ENCODE measurements around the gene TP53TG3D.
"Not testable (repeated sequence)": the region's sequence is repeated elsewhere in the genome, so short reads cannot be mapped to it uniquely, and the experiment has no call there.

Gene TP53TG3D, protein sequence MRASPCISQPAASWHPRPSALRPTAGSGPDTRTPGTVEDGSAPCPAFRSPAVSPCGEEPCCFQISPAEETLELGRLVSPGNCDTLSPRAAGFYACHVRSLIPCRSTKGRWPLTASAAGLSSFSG

DNA sequence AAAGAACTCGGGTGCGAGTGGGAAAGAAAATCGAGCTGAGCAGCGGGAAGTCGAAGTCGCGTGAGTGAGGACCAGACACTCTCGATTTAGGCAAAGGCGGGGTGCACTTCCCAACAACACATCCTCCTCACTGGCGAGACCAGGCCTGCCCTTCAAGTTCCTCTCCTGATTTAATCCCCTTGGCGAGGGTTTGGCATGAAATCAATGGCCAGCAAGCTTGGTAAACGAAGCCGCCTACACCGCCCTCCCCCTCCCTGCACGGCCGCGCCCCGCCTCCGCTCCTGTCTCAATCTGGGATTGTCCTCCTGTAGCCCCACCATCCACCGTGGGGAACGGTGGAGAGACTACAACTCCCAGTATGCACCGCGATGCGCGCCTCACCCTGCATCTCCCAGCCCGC, at the start of gene TP53TG3D:
TSS of gene TP53TG3D (plus strand) at position 301 of the 400 bp plus-strand sequence. CDS start at position 369, 68 bp downstream.
- DNase-seq (ENCODE audit: low spot score) = not testable (repeated sequence)

DNA sequence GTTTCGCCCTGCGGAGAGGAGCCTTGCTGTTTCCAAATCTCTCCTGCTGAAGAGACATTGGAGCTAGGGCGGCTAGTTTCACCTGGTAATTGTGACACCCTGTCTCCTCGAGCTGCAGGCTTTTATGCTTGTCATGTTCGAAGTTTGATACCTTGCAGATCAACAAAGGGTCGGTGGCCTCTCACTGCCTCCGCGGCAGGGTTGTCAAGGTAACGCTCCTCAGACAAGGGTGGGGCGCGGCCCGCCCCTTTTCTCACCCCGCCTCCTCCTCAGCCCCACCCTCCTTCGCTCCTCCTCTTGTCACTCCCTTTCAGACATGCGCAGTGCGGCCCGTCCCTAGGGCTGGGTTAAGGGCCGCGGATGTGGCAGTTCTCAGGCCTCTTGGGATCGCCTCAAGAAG, 421 bp downstream of the TP53TG3D start:
- DNase-seq (ENCODE audit: low spot score) = not testable (repeated sequence)

DNA sequence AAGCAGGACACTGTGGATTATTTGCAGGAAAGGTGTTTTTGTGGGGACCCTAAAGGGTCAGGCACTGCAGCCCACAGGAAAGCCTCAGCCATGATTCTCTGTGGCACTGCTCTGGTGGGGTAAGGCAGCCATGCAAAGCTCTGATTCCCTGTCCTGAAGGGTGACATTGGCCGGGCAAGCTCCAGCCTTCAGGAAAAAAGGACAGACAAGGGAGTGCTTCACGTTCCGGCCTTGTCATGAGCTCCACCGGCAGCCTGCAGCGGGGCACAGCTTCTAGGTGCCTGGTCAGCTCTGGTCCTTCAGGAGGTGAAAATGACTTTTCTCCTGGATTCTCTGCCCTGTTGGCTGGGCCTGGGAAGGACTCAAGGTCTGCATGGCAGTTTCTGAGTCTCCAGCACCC, 8.4 kb downstream of the TP53TG3D start:
- not testable (repeated sequence) for DNase-seq (ENCODE audit: low spot score)

DNA sequence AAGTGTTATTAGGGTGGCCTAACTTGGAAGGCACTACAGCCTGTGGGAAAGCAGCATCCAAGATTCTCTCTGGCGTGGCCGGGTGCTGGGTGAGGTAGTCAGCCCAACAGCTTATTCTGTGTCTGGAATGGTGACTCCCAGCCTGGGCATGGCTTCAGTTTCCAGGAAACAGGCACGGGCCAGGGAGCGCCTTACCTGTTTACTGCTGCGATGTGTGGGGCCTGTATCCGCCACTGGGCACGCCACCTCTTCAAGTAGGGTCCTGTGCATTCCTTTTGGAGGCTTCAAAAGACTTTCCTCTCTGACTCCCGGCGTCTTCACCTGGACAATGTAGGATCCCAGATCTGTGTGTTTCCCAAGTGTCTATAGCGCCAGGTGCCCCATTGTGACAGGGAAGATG, 10.5 kb downstream of the TP53TG3D start:
- not testable (repeated sequence) for DNase-seq (ENCODE audit: low spot score)

DNA sequence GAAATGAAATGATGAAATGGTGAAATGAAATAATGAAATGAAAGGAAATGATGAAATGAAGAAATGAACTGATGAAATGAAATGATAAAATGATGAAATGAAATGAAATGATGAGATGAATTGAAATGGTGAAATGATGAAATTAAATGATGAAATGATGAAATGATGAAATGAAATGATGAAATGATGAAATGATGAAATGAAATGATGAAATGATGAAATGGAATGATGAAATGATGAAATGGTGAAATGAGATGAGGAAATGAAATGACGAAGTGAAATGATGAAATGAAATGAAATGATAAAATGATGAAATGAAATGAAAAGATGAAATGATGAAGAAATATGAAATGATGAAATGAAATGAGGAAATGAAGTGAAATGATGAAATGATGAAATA, 28.8 kb downstream of the TP53TG3D start:
- DNase-seq (ENCODE audit: low spot score) = not testable (repeated sequence)

DNA sequence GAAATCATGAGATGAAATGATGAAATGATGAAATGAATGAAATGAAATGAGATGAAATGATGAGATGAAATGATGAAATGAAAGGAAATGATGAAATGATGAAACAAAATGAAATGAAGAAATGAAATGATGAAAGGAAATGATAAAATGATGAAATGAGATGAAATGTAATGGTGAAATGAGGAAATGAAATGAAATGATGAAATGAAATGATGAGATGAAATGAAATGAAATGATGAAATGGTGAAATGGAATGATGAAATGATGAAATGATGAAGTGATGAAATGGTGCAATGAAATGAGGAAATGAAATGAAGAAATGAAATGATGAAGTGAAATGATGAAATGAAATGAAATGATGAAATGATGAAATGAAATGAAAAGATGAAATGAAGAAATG, 29.9 kb downstream of the TP53TG3D start:
- DNase-seq (ENCODE audit: low spot score) = not testable (repeated sequence)

DNA sequence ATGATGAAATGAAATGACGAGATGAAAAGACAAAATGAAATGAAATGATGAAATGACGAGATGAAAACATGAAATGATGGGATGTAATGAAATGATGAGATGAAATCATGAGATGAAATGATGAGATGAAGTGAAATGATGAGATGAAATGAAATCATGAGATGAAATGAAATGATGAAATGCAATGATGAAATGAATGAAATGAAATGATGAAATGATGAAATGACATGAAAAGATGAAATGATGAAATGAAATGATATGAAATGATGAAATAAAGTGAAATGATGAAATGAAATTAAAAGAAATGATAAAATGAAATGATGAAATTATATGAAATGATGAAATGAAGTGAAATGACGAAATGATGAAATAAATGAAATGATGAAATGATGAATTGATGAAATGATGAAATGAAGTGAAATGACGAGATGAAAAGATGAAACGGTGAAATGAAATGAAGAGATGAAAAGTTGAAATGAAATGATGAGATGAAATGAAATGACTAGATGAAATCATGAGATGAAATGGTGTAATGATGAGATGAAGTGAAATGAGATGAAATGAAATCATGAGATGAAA, 30.9 kb downstream of the TP53TG3D start:
- not testable (repeated sequence) for DNase-seq (ENCODE audit: low spot score)

DNA sequence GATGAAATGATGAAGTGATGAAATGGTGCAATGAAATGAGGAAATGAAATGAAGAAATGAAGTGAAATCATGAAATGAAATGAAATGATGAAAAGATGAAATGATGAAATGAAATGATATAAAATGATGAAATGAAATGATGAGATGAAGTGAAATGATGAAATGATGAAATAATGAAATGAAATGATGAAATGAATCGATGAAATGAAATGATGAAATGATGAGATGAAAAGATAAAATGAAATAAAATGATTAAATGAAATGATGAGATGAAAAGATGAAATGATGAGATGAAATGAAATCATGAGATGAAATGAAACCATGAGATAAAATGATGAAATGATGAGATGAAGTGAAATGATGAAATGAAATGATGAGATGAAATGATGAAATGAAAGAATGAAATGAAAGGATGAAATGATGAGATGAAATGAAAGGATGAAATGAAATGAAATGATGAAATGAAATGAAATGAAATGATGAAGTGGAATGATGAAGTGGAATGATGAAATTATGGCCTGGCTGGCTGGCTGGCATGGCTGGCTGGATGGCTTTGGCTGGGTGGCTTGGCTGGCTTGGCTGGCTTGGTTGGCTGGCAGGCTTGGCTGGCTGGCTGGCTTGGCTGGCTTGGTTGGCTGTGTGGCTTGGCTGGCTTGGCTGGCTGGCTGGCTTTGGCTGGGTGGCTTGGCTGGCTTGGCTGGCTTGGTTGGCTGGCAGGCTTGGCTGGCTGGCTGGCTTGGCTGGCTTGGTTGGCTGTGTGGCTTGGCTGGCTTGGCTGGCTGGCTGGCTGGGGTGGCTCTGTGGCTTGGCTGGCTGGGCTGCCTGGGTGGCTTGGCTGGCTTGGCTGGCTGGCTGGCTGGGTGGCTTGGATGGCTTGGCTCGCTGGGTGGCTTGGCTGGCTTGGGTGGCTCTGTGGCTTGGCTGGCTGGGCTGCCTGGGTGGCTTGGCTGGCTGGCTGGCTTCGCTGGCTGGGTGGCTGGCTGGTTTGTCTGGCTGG, 32.0 kb downstream of the TP53TG3D start:
- DNase-seq (ENCODE audit: low spot score) = not testable (repeated sequence)

DNA sequence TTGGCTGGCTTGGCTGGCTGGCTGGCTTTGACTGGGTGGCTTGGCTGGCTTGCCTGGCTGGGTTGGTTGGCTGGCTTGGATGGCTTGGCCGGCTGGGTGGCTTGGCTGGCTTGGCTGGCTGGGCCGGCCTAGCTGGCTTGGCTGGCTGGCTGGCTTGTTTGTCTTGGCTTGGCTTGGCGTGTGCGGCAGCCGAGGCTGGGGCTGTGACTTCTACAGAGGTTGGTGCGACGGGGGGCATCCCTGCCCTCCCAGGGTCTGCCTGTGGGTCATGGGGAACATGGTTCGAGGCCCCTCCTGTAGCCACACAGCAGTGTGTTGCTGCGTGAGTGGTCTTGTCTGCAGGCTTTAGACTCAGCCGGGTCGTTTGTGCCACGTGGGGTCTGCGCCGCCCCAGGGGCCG, 33.1 kb downstream of the TP53TG3D start:
- DNase-seq (ENCODE audit: low spot score) = not testable (repeated sequence)

DNA sequence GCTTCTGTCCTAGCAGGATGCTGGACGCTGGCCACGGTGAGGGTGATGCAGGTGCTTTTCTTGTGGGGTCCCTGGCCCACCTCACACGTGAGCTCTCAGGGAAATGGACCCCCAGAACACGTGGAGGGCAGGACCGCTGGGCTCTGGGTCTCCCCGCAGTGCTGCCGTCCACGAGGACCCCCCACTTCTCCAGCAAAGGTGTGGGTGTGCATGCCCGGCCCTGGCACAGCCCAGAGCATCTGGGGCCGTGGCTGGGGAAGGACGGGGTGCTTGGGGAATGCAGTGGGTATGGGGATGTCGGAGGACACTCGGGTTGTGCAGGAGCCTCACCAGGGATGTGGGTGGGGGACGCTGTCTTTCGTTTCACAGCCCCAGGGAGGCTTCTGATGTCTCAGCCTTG, 34.7 kb downstream of the TP53TG3D start:
- DNase-seq (ENCODE audit: low spot score) = not testable (repeated sequence)

DNA sequence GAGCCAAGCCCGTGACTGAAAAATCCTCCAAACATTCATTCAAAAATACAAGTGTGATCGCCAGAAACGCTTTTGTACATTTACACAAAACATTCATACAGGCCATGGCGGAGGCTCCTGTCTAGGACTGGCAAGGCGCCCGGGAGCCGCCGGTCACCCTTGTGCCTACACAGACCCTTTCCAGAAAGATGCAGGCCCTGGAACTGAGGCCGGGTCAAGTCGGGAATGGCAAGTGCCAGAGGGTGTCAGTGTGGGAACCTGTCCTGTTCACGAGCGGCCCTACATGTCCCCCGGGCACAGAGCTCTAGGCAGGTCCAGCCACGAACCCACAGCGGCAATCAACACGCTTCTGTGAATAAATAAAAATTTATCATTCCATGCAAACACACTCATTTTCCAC, 36.1 kb downstream of the TP53TG3D start:
- not testable (repeated sequence) for DNase-seq (ENCODE audit: low spot score)

DNA sequence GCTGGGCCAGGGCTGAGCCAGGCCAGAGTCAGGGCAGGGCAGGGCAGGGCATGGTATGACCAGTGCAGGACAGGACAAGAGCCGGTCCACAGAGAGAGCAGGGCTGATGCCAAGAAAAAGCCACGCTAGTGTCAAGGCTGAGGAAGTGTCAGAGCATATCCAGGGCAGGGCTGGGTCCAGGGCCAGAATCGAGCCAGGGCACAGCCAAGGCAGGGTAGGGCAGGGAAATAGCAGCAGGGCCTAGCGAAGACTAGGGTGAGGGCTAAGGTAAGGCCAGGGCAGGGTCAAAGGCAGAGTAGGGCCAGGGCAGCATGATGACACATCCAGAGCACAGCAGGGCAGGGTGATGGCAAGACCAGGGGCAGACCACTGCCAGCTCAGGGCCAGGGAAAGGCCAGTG, 49.7 kb downstream of the TP53TG3D start:
- DNase-seq (ENCODE audit: low spot score) = not testable (repeated sequence)
